Activated CD4-positive, alpha-beta T cell treated with anti-CD3 and anti-CD28 coated beads, Interleukin-2, amount 50 U/mL, for 24 hours (primary cell): ENCODE data around the gene CD3E.

Source experiments
- DNase-seq, 2 donors: peaks; one replicate each; pipeline ENCODE4 v3.0.0-alpha.2; 2020; ENCODE audit warnings: low read depth in 1 of 2, low spot score in 1 of 2

The CD3E gene

DNA sequence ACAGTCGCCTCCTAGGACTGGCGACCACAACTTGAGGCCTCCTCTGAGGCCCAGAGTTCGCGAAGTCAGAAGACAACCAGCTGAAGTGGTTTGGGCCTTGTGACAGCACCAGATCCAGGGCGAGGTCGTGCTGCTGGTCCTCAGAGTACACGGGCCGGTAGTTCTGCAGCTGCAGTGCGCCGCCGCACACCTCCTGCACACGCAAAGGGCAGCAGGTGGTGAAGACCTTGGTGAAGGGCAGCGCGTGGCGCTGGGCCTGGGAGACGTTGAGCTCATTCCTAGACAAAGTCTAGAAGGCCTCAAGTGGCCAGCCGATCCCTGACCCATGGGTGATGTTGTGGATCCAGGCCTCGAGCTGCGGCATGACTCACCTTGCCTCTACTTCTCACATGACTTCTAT lies 18.2 kb downstream of the CD3E start:
- no peak for DNase-seq

DNA sequence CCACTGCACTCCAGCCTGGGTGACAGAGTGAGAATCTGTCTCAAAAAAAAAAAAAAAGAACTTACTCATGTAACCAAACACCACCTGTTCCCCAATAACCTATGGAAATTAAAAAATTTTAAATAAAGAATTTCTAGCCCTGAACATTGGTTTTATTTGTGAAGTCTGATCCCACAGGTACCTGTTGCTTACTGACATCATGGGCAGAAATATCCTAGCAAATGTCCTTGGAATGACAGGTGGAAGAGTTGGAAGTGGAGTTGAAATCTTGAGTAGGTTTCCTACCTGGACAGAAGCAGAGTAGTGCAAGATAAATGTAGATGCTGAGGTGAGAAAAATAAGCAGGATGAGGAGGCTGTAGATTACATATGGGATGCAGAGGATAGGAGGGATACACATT lies 20.8 kb downstream of the CD3E start:
- no peak for DNase-seq

- DNase-seq, result no peak
Measured at GRCh38 chr11:118328745-118329144, 24.2 kb downstream of the CD3E start.

GRCh38 chr11:118334745-118335144 lies 30.2 kb downstream of the CD3E start:
- no peak for DNase-seq

DNA sequence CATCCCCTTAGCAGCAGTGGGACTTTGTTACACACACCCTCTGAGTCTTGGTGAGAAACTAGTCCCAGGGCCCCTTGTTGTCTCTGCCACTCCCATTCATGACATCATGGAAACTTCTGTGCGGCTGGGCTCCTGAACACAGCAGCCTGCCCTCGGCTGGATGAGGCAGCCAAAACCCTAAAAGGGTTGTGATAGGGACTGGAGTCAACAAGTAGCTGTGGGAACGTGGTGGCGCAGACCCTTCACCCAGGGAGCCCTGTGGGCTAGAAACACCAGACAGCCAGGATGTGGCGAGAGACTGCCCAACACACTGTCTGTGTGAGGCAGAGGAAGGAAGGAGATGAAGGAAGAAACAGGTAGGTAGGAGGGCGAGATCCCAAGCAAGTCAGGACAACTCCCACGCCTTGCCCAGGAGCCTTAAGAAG lies 34.1 kb downstream of the CD3E start:
- peak; percentile 56 to 93 for DNase-seq

DNA sequence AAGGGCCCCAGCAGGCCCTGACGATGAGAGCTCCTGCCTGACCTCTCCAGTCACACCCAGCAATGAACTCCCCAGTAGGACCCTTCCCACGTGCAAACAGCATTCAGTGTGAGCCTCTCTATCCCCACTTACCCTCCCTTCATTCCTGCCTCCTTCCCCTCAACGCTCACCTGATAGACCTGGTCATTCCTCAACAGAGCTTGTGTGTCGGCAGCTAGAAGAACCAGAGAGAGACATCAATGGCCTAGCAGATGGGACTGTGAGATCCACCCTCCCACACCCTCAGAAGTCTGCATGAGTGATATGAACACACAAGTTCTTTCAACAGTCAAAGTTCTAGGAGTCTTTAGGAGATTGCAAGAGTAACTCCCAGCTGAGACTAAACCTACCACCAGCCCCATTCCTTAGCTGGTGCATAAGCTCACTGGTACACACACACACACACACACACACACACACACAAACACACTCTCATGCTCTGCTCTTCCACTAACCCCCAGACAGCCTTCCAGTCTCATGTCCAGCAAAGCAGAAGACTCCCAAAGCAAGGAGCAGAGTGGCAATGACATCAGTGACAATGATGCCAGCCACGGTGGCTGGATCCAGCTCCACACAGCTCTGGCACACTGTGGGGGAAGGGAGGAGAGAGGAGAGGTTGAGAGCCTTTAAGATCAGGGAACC lies 34.9 kb downstream of the CD3E start:
- no peak for DNase-seq

GRCh38 chr11:118340449-118340848 lies 35.9 kb downstream of the CD3E start:
- DNase-seq, result no peak

DNA sequence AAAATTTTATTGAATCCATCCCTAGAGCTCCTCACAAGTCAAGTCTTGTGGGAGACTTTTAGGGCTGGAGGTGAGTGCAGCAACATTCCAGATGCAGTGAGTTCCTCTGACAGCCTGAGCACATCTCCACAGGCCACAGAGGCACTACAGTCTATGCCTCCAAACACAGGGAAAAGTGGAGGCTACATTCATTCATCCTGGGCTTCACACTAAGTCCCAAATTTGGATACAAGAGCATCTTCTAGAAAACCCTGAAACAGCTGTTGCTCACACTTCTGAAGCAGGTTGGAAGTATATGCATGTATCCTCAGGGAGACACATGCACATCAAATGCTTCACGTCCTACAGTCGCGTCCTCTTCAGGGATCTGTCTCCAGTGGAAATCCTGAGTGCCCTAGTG lies 36.7 kb downstream of the CD3E start:
- no peak for DNase-seq

- DNase-seq, result no peak
Measured at GRCh38 chr11:118341815-118342489, 37.4 kb downstream of the CD3E start.

- peak; percentile 39 to 72 for DNase-seq
Measured at GRCh38 chr11:118342503-118343161, 38.1 kb downstream of the CD3E start, which contains the start of gene CD3D. TSS of gene CD3D (minus strand) at chr11:118342705. CDS start at chr11:118342607, 98 bp downstream.

DNA sequence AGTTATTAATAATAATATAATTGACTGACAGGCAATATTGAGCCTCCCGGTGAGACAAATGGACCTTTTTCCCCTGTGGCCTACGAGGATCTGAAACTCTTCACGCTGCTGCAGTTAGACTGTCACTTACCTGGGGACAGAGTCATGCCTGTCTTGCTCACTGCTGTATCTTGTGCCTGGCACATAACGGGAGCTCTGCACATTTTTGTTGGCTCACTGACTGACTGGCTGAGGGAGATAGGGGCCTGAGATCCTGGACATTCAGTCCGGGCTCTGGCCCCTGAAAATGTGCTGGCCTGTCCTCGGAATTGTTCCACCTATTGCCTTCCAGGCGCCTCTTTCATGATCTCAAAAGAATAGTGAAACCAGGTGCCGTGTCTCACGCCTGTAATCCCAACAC lies 38.7 kb downstream of the CD3E start:
- no peak for DNase-seq

DNA sequence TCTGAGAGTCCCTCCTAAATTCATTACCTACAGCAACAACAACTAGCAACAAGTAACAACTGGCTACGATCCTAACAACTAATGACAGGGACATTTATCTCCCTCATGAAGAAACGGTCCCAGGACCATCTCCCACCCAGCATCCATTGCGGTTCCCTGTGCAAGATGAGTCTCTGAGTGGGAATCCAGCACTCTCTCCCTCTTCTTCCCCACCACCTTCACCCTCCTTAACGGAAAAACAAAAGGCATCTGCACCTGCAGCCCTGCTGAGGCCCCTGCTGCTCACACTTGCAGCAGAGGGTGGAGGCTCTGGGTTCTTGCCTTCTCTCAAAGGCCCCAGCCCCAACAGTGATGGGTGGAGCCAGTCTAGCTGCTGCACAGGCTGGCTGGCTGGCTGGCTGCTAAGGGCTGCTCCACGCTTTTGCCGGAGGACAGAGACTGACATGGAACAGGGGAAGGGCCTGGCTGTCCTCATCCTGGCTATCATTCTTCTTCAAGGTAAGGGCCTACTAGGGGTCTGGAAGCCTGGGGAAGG lies 39.5 kb downstream of the CD3E start, which contains the start of gene CD3G:
Gene CD3G (plus strand): TSS at position 364 of the 535 bp plus-strand sequence. CDS start 80 bp downstream, at position 444.
- peak; percentile 28 to 72 for DNase-seq

- DNase-seq, result no peak
Measured at GRCh38 chr11:118349475-118349874, 44.9 kb downstream of the CD3E start.

DNA sequence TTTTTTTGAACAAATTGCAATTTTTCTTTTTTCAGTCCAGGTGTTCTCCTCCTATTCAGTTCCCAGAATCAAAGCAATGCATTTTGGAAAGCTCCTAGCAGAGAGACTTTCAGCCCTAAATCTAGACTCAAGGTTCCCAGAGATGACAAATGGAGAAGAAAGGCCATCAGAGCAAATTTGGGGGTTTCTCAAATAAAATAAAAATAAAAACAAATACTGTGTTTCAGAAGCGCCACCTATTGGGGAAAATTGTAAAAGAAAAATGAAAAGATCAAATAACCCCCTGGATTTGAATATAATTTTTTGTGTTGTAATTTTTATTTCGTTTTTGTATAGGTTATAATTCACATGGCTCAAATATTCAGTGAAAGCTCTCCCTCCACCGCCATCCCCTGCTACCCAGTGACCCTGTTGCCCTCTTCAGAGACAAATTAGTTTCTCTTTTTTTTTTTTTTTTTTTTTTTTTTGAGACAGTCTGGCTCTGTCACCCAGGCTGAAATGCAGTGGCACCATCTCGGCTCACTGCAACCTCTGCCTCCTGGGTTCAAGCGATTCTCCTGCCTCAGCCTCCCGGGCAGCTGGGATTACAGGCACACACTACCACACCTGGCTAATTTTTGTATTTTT lies 48.7 kb downstream of the CD3E start:
- no peak for DNase-seq

DNA sequence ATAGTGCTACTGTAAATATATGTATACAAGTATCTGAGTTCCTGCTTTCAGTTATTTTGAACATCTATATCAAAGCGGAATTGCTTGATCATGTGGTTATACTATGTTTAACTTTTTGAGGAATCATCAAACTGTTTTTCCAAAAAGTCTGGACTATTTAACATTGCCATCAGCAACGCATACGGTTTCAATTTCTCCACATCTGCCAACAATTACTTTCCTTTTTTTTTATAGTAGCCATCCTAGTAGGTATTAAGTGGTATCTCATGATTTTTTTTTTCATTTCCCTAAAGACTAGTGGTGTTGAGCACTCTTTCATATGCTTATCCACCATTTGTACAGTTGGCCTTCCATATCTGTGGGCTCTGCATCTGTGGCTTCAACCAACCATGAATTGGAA lies 53.5 kb downstream of the CD3E start:
- DNase-seq, result no peak

- DNase-seq, result peak; percentile 97 to 99
Measured at GRCh38 chr11:118359295-118359958, 54.9 kb downstream of the CD3E start, which contains the start of gene UBE4A. TSS of gene UBE4A (plus strand) at chr11:118359600. CDS start at chr11:118365081, 5,481 bp downstream.

- no peak for DNase-seq
Measured at GRCh38 chr11:118364956-118365615, 60.6 kb downstream of the CD3E start.
